Coronary artery (tissue), 2 donors: Measurements from ENCODE around the gene PARD3.

Experiments used
- DNase-seq: peaks from one replicate; pipeline ENCODE4 v3.0.0-alpha.2; 2017; ENCODE audit warnings: low spot score
- H3K27ac ChIP-seq, 2 donors: fragments of 200-600 bp; sonication (generic); one replicate each; pipeline ENCODE4 v1.5.1; 2016 to 2019
- H3K4me3 ChIP-seq: fragments of 200-600 bp; sonication (generic); 2 replicates; pipeline ENCODE4 v1.5.1; 2016; ENCODE audit warnings: mild to moderate bottlenecking, moderate library complexity
- TF ChIP-seq, protein P1 (sequence below): fragments of 200-600 bp; sonication (generic); IDR thresholded peaks from one replicate; pipeline ENCODE4 v1.5.1; 2019; ENCODE audit warnings: antibody characterized with exemption

Gene PARD3

DNA sequence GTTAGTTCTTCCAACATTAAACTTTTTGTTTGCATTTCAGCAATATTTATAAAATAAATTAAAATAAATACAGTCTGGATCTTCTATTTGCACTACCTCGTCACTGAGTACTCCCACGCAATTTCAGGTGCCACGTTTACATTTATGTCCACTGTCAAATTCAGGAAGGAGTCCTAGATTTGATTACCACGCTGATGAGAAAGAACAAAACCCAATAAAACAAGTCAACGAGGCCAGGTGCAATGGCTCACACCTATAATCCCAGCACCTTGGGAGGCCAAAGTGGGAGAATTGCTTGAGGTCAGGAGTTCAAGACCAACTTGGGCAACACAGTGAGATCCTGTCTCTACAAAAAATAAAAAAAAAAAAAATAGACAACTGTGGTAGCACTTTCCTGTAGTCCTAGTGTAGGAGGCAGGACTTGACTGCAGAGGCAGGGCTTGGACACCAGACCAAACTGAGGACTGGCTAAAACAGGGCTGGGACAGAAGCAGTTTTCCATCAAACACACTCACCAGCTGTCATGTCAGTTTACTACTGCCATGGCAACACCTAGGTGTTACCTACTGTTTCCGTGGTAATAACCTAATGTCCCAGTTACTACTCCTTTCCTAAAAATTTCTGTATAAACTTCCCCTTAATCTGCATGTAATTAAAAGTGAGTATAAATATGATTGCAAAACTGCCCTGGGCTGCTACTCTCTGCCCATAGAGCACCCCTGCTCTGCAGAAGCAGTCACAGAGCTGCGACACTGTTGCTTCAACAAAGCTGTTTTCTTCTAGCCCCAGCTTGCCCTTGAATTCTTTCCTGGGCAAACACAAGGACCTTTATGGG is 341.7 kb downstream of the PARD3 start:
- TF ChIP-seq, protein P1, sequence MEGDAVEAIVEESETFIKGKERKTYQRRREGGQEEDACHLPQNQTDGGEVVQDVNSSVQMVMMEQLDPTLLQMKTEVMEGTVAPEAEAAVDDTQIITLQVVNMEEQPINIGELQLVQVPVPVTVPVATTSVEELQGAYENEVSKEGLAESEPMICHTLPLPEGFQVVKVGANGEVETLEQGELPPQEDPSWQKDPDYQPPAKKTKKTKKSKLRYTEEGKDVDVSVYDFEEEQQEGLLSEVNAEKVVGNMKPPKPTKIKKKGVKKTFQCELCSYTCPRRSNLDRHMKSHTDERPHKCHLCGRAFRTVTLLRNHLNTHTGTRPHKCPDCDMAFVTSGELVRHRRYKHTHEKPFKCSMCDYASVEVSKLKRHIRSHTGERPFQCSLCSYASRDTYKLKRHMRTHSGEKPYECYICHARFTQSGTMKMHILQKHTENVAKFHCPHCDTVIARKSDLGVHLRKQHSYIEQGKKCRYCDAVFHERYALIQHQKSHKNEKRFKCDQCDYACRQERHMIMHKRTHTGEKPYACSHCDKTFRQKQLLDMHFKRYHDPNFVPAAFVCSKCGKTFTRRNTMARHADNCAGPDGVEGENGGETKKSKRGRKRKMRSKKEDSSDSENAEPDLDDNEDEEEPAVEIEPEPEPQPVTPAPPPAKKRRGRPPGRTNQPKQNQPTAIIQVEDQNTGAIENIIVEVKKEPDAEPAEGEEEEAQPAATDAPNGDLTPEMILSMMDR: no peak
- no peak overlapping the region for H3K4me3 ChIP-seq
- no peak overlapping the region for H3K27ac ChIP-seq
- no peak for DNase-seq

- TF ChIP-seq, protein P1: no peak
- DNase-seq: no peak
- Histone ChIP-seq H3K4me3 (no peak overlapping the region), H3K27ac (no peak overlapping the region)
Observed at GRCh38 chr10:34470307-34470706, 344.8 kb downstream of the PARD3 start.

GRCh38 chr10:34469446-34469845 is 345.6 kb downstream of the PARD3 start:
- TF ChIP-seq, protein P1: no peak
- no peak for DNase-seq
- no peak overlapping the region for H3K27ac ChIP-seq
- no peak overlapping the region for H3K4me3 ChIP-seq

DNA sequence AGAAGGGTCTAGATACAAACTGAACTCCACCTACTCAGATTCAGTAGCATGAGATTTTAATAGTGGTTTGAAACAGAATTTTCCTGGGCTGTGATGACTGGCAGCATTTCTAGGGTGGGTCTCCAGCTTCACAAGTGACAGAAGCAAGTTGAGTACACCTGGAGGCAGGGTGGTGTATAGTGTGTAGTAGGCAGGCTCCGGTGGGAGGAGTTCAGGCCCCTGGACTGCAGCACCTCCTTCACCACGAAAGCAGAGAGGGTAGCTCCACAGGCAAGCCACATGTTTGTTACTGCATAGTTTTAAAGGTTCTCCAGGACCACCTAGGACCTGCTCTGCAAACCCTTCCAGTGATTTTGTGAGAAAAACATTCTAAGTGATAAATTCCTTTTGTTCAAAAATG is 347.2 kb downstream of the PARD3 start:
- H3K27ac ChIP-seq: no peak overlapping the region
- DNase-seq: no peak
- TF ChIP-seq, protein P1: no peak

GRCh38 chr10:34467364-34467763 is 347.7 kb downstream of the PARD3 start:
- no peak overlapping the region for H3K4me3 ChIP-seq
- H3K27ac ChIP-seq: no peak overlapping the region
- DNase-seq: no peak
- TF ChIP-seq, protein P1: no peak

More for the DNA sequence above, 347.2 kb downstream of the PARD3 start:
- H3K4me3 ChIP-seq: no peak overlapping the region

- no peak for DNase-seq
- Histone ChIP-seq H3K27ac (no peak overlapping the region), H3K4me3 (no peak overlapping the region)
- TF ChIP-seq, protein P1: no peak
Observed at GRCh38 chr10:34465678-34466077, 349.4 kb downstream of the PARD3 start.

GRCh38 chr10:34464591-34464990 is 350.5 kb downstream of the PARD3 start:
- TF ChIP-seq, protein P1: no peak
- no peak overlapping the region for H3K27ac ChIP-seq
- no peak for DNase-seq
- H3K4me3 ChIP-seq: no peak overlapping the region
